Measurements from ENCODE around the gene ELFN1.
A peak's percentile ranks its signal among the peaks of the same experiment; 100 is the strongest.

The ELFN1 gene

DNA sequence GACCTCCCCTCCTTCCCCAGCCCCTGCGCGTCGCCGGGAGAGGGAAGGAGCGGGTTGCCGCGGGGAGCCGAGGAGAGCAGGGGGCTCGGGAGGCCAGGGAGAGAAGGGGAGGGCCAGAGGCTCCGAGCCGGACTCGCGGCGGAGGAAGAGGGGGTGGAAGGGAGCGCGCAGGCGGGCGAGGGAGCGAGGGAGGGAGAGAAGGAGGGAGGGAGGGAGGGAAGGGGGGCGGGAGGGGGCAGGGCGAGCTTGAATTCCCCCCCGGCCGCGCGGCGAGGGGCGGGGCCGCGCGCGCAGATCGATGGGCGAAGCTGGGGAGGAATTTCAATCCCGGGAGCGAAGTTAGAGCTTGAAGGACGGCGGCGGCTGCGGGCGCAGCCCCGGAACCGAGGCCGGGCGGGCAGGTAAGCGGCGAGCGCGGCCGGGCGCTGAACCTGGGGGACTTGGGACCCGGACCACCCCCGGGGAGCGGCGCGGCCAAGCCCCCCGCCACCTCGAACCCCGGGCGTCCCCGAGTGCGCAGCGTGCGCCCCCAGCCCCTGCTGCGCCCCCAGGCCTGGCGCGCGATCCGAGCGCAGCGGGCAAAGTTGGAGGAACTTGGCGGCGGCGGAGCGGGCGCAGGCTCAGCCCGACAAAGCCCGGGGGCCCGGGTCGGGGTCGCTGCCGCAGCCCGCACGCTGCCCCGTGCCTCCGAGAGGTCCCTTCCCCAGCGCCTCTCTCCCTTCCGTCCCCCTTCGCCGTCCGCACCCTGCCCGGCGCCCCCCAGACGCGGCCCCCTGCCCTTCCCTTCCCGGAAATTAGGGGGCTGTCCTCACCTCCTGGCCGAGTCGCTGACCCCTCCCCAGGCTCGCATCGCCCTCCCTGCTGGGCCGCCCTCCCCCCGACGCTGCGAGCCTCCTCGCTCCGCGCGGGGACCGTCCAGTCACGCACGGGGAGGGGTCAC is at the start of gene ELFN1:
TSS of gene ELFN1 (plus strand) at position 324 of the 940 bp plus-strand sequence. CDS start 74,320 bp downstream, outside the sequence.
- DNase-seq: no peak

DNA sequence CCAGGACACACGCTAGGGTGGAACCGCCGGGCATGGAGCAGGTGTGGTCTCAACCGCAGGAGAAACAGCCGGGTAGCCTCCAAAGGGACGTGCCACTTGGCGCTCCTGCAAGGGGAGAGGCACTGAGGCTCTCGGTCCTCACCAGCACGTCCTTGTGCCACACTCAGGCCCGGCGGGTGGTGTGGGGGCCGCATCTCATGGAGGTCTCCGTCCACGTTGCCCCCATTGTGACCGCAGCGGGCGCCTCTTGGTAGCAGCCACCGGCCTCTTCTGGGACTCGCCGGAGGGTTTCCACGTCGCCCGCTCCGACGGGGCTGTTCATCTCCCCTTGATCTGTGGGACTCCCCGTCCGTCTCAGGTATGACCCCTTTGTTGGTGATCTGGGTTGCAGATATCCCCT is 49.2 kb upstream of the ELFN1 start:
- no peak for DNase-seq

DNA sequence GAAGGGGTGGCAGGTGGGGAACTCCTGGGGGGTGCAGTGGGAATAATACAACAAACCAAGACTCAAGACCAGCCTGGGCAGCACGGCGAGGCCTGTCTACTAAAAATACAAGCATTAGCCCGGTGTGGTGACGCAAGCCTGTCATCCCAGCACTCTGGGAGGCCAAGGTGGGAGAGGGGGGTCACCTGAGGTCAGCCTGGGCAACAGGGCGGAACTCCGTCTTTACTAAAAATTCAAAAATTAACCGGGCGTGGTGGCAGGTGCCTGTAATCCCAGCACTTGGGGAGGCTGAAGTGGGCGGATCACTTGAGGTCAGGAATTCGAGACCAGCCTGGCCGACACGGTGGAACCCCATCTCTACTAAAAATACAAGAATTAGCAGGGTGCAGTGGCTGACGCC is 48.4 kb upstream of the ELFN1 start:
- DNase-seq: no peak

DNA sequence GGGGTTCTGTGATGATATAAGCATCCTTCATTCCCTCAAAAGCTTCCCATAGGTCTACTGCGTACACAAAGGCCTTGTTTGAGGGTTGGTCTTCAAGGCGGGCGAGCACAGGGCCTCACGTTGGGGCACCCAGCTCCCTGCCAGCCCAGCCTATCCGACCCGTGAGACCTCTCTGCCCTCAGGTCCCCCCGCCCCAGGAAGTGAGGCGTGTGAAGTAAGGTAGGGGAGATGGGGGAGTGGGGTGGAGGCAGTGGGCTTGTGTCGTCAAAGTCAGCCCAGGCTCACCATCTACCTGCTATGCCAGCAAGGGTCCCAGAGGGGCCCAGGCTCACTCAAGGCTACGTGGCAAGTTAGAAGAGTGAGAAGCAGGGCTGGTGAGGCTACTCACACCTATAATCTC is 47.6 kb upstream of the ELFN1 start:
- DNase-seq: no peak

DNA sequence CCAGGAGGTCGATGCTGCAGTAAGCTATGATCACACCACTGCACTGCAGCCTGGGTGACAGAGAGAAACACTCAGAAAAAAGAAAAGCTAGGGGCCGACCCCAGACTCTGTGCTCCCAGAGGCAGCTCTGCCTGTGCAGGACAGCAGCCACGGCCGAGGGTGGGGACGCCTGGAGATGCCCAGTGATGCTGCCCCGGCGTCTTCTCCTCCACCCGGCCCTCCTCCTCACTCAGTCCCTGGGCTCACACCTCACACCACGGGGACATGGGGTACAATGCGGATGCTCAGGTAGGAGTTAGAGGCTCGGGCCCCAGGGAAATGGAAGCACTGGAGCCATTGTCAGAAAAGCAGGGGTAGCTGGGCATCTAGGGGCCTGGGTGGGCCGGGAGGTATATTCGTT is 46.3 kb upstream of the ELFN1 start:
- DNase-seq: no peak

DNA sequence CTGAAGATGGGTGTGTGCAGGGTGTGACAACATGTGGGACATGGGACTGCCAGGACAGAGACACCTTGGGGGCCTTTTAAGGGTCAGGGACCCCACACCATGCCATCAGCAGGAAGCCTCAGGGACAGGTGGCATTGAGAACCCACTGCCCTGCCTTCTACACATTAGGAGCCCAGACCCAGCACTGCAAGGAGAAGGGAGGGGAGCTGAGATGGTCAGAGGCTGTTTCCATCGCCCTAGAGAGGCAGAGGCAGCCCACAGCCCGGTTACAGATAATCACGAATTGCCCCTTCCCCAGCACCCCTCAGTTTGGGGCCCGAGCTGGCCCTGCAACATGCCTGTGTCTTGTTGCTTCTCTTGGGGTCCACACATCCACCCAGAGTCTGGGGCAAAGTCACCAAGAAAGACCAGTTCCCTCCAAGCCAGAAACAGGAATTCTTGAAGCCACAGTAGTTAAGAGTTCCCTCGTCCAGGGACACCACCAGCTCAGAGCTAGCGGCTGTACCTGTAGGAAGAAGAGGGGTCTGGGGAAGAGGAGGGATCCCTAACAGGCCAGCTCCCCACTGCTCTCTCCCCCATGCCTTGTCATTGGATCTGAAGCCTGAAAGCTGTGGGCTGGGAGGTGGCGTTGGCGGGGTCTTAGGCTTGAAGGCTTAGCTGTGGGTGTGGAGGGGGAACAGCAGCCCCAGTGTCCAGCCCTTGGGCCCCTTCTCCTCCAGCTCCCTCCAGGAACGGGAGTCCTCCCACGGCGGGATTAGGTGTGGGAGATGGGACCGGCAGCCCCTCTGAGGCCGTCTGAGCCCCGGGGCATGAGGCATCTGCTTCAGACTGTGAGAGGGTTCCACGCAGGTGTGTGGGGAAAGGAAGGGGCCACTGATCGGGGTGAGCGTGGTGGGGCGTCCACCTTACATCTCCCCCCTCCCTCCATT is 44.8 kb upstream of the ELFN1 start:
- no peak for DNase-seq

DNA sequence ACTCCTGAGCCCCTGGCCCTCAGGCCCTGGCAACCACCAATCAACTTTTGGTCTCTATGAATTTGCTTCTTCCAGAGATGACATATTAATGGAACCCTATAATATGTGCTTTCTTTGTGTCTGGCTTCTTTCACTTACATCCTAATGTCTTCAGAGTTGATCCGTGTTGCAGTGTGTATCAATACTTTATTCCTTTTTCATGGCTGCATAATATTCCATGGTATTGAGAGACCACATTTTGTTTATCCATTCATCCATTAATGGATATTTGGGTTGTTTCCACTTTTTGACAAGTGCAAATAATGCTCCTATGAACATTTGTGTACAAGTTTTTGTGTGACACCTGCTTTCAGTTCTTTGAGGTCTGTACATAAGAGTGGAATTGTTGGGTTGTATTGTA is 43.3 kb upstream of the ELFN1 start:
- DNase-seq: no peak

DNA sequence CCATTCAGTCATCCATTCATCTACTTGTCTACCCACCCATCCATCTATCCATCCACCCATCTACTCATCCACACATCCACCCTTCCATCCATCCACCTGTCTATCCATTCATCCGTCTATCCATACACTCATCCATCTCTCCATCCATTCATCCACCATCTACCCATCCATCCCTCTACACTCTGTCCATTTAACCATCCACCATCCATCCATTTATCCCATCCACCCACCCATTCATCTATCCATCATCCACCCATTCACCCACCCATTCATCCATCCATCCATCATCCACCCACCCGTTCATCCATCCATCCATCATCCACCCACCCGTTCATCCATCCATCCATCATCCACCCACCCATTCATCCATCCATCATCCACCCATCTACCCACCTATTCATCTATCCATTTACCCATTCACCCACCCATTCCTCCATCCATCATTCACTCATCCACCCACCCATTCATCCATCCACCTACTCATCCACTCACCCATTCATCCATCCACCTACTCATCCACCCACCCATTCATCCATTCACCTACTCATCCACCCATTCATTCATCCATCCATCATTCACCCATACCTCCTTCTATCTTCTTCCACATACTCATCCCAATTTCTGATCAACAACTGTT is 39.3 kb upstream of the ELFN1 start:
- no peak for DNase-seq

DNA sequence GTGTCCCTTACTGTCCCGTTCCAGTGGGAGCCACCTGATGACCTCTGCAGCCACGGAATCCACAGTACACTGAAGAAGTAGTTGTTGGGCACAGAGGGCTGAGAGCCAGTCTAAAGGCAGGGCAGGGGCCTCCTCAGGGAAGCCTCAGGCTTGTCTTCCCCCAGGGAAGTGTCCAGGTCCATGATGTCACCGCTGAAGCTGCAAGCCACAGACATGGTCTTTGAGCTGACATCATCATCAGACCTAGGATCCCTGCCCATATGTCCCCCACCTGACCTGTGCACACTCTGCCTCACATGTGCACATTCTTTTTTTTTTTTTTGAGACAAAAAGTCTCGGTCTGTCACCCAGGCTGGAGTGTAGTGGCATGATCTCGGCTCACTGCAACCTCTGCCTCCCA is 38.4 kb upstream of the ELFN1 start:
- DNase-seq: no peak

DNA sequence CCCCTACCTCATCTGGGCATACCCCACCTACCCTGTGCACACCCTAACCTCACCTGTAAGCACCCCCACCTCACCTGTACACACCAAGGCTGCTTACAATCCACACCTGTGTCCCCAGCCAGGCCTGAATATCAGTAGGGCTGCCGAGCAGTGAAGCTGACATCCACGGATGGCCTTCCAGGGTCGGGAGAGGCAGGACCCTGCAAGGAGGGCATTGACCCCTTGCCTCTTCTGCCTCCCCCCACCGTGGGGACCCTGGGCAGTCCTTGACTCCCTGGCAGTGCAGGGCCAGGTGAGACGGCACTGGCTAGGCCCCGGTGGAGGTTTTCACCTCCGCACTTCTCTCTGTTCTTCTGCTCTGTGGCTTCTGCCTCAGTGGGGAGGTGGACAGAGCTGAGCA is 37.6 kb upstream of the ELFN1 start:
- DNase-seq: no peak

DNA sequence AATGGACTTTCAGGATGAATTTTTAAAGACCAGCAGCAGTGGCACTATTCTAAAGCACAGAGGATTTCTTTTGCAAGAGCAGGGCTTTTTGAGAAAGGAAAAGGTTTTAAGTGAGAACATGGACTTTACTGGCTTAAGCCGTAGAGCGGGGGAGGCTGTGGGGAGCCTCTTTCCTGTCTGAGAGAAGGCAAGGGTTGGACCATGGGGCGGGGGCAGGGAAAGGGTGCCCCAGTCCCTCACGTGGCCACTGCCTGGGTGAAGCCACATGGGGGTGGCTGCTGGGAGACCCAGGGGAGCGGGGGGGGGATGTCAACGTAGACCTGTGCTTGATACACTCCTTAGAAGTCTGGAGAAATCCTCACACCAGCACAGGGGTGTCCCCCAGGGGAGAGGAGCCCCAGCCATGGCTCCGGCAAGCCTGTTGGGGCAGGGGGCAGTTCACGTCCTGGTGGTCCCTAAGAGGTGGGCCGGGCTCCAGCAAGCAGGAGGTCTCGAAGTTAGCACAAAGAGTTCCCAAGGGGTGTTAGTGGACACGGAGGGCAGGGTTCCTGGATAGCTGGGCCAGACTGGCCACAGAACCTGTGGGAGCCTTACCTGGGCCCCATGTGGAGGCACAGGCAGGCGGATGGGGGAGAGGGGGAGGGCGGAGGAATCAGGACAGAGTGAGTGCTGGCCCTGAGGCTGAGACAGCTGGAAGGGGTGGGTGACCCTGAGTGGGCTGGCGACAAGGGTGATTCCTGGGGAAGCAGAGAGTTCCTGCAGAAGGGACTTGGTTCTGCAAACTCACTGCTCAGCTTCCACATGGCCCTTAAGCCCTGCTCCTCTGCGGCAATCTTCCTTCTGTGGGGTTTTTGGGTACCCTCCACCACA is 36.9 kb upstream of the ELFN1 start:
- DNase-seq: no peak

DNA sequence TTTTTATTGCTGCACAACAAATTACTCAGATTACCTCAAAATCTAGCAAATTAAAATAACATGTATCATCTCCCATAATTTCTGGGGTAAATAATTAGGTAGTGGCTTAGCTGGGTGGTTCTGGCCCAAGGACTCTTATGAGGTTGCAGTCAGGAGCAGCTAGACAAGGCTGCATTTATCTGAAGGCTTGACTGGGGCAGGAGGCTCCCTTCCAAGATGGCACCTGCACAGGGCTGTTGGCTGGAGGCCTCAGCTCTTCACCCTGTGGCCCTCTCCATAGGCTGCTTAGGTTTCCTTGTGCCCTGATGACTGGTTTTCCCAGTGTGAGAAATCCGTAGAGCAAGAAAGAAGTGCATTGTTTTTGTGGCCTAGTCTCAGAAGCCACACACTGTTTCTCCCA is 34.7 kb upstream of the ELFN1 start:
- DNase-seq: no peak

DNA sequence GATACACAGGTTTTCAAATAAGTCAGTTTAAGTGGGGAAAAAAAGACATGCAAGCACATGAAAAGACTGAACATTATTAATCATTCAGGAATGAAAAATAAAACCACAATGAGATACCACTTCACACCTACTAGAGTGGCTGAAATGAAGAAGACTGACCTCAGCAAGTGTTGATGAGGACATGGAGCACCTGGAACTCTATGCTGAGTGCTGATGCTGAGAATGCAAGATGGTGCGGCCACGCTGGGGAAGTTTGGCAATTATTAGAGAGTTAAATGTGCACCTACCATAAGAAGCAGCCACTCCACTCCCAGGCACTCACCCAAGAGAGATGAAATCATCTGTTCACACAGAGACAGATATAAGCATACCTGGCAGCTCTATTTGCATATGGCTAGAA is 32.9 kb upstream of the ELFN1 start:
- DNase-seq: no peak

DNA sequence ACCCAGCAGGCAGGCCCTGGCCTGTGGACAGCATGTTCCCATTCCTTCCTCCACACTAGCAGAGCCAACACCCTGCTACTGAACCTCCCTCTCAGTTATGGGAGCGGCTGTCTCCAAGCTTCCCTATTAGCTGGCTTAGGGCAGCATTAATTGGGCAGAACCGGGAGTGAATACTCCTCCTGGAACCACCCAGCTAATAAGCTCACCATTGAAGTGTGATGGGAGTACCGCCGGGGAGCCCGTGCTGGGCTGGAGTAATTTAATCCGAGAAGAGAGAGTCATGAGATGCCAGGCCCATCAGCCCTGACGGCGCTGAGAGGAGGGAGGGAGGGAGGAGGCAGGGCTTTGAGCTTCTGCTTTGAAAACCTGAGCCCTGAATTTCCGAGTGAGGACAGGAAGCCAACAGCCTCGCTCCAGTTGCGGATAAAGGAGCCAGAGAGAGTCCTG is 31.8 kb upstream of the ELFN1 start:
- no peak for DNase-seq

DNA sequence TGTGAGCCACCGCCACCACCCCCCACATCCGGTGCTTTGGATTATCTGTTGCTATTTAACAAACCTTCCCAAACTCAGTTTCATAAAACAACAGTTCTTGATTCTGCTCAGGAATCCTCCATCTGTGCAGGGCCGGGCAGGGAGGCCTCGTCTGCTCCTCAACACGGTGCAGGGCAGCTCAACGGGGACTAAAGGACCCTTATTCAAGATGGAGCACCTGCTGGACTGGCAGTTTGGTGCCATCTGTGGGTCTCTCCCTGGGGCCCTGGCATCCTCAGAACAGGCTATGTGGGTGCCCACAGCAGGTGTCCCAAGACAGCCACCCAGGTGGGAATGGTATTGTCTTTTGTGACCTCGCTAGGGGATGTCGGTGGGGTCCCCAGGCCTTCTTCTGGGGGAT is 31.0 kb upstream of the ELFN1 start:
- DNase-seq: no peak

DNA sequence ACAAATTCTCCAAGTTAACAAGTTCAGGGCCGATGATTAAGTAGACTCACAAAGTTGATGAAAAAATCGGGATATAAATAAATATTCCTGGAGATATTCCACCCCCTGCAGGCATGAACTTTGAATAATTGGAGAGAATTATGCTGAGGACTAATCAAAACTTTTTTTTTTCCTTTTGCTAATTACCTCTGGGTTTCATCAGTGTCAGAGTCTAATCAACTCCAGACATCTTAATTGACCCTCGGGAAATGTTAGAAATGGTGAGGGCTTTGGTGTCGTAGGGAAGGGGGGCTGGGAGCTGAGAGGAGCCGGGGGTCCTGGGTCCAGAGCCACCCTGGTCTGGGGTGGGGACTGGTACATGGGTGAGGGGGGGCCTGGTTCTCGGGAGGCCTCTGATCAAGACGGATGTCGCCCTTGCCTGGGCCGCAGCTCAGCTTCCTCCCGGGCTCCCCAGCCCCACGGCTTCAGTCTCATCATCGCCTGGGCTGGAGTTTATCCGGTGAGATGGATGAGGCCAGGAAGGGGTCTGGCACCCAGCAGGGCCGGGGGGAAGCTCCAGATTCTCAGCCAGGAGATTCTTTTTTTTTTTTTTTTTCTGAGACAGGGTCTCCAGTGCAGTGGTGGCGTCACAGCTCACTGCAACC is 30.4 kb upstream of the ELFN1 start:
- no peak for DNase-seq

DNA sequence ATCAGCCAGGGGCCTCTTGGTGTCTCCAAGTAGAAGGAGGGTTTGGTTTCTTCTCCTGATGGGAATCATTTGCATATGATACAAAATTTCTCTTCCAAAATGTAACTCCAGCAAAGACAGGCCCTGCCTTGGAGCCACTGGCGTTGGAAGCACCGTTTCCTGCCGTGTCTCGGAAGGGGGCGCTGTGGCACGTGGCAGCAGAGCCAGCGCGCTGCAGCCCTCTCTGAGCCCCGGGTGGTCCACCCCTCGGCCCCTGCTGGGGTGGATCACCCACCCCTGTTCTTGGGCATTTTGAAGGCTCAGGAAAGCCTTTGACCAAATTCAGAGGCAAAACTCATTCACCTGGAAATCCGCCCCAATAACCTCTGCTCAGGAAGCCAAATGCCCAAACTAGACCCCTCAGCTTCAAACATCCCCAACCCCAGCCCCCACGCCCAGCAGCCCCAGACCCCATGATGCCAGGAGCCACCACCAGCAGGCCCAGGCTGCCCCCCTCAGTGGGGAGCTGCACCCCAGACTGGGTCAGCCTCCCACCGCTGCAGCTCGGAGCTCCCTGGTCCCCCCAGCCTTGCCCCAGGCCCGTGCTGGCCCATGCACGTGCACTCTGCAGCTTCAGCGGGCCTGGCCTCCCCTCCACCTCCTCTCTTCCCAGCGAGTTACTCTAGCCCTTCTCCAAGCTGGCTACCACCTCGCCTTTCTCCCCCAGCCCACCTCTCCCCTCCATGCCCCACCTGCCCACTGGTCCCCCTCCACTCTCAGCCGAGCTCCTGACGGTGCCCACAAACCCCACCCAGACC is 29.5 kb upstream of the ELFN1 start:
- peak in 1 of 2 experiments; percentile 57 for DNase-seq

DNA sequence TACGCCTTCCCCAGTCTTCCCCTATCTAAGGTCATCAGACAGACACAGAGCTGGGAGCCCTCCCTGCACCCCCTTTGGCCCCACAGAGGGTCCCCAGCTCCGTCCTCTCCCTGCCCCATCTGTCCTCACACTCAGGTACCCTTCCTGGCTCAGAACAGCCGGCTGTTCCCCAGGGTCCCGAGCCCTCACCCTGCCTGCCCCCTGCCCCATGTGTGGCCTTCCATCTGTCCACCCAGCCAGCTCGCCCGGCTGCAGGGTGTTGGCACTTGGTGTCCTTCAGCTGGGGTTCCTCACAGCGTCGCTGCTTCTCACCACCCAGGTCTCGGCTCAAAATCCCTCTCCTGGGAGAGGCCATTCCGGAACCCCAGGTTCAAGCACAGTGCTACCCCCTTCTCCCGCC is 28.9 kb upstream of the ELFN1 start:
- DNase-seq: no peak

DNA sequence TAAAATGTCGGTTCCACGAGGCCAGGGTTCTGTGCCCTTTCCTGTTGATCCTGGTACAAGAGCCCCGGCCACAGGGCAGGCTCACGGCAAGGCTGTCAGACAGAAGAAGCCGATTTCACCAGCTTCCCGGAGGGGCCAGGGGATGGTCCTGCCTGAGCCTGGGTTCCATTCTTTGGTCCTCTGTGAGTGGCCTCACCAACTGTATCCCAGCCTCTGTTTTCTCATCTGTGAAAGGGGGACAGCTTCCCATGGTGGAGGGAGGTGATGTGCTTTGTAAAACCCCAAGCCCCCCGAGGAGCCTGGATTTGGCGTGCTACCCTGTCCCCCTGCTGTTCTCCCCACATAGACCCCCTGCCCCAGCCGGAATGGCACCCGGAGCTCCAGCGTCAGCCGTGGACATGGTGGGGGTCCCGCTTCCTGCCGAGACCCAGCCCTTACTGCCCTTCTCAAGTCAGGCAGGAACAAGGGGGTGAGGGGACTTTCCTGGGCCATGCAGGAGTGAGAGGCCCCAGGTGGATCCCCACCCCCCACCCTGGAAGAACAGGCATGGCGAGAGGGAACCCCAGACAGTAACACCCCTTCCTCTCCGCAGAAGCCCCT is 28.3 kb upstream of the ELFN1 start:
- DNase-seq: no peak

DNA sequence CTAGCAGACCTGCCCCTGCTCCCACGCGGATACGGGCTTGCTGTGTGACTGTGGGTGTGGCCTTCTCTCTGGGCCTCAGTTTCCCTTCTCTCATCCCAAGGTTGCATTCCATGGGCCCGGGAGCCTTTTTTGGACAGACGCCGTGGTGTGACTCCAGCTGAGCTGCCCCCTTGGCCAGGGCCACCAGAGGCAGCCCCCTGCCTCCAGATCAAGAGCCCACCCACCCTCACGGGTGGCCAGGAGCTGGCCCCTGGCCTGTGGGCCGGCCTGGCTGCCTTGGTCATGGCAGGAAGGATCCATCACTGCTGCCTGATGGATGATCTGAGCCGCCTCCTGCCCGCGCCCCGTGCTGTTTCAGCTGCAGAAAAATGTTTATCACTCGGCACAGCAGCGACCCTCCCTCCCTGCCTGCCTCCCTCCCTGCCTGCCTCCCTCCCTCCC is 27.8 kb upstream of the ELFN1 start:
- DNase-seq: no peak
